ENCODE data around the gene WDR59.
A peak's percentile ranks its signal among the peaks of the same experiment; 100 is the strongest.
"Not testable (repeated sequence)": the region's sequence is repeated elsewhere in the genome, so short reads cannot be mapped to it uniquely, and the experiment has no call there.

The WDR59 gene

GRCh38 chr16:75011634-75012307, 26.8 kb upstream of the WDR59 start:
- DNase-seq: no peak

- DNase-seq: no peak
Observed at GRCh38 chr16:75010427-75010826, 25.5 kb upstream of the WDR59 start.

GRCh38 chr16:75007443-75007842, 22.5 kb upstream of the WDR59 start:
- no peak for DNase-seq

GRCh38 chr16:75005697-75006096, 20.8 kb upstream of the WDR59 start:
- DNase-seq: no peak

- no peak for DNase-seq
Observed at GRCh38 chr16:75004460-75004859, 19.5 kb upstream of the WDR59 start.

- no peak for DNase-seq
Observed at GRCh38 chr16:75003931-75004330, 19.0 kb upstream of the WDR59 start.

- no peak for DNase-seq
Observed at GRCh38 chr16:75002474-75002873, 17.6 kb upstream of the WDR59 start.

GRCh38 chr16:75000481-75001081, 15.7 kb upstream of the WDR59 start:
- DNase-seq: no peak

GRCh38 chr16:74999609-75000480, 14.9 kb upstream of the WDR59 start:
- DNase-seq: peak; percentile 66

GRCh38 chr16:74999219-74999608, 14.3 kb upstream of the WDR59 start:
- peak; percentile 16 for DNase-seq

- DNase-seq: peak; percentile 81
Observed at GRCh38 chr16:74998481-74999218, 13.7 kb upstream of the WDR59 start, which contains the start of gene ZNRF1. Gene ZNRF1, plus strand, starts transcription at chr16:74999024. Its CDS starts 648 bp downstream, at chr16:74999672.

GRCh38 chr16:74997042-74997491, 12.1 kb upstream of the WDR59 start:
- no peak for DNase-seq

- DNase-seq: no peak
Observed at GRCh38 chr16:74995986-74996385, 11.1 kb upstream of the WDR59 start.

- DNase-seq: no peak
Observed at GRCh38 chr16:74991593-74992403, 6.9 kb upstream of the WDR59 start.

GRCh38 chr16:74991268-74991592, 6.3 kb upstream of the WDR59 start:
- DNase-seq: no peak

- DNase-seq: no peak
Observed at GRCh38 chr16:74990832-74991231, 5.9 kb upstream of the WDR59 start.

GRCh38 chr16:74989864-74990263, 4.9 kb upstream of the WDR59 start:
- not testable (repeated sequence) for DNase-seq

- no peak for DNase-seq
Observed at GRCh38 chr16:74987027-74987681, 2.2 kb upstream of the WDR59 start.

- DNase-seq: no peak
Observed at GRCh38 chr16:74984194-74984528, 762 bp downstream of the WDR59 start.

GRCh38 chr16:74982256-74982655, 2.7 kb downstream of the WDR59 start:
- no peak for DNase-seq

- no peak for DNase-seq
Observed at GRCh38 chr16:74975591-74975990, 9.3 kb downstream of the WDR59 start.

- DNase-seq: no peak
Observed at GRCh38 chr16:74973304-74973703, 11.6 kb downstream of the WDR59 start.
